Measurements from ENCODE around the gene CD8B2.
"Not testable (repeated sequence)": the region's sequence is repeated elsewhere in the genome, so short reads cannot be mapped to it uniquely, and the experiment has no call there.

DNA sequence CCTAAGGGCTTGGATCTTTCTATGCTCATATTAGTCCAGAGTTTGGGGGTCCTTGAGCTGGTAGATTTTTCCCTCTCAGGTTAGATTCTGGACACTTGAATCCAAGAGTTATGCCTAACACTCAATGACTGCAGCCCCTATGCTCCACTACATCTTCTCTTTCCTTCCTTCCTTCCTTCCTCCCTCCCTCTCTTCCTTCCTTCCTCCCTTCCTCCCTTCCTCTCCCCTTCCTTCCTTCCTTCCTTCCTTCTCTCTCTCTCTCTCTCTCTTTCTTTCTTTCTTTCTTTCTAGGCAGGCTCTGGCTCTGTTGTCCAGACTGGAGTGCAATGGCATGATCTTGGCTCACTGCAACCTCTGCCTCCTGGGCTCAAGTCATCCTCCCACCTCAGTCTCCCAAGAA, 79.3 kb downstream of the CD8B2 start:
- TF ChIP-seq, protein P1, sequence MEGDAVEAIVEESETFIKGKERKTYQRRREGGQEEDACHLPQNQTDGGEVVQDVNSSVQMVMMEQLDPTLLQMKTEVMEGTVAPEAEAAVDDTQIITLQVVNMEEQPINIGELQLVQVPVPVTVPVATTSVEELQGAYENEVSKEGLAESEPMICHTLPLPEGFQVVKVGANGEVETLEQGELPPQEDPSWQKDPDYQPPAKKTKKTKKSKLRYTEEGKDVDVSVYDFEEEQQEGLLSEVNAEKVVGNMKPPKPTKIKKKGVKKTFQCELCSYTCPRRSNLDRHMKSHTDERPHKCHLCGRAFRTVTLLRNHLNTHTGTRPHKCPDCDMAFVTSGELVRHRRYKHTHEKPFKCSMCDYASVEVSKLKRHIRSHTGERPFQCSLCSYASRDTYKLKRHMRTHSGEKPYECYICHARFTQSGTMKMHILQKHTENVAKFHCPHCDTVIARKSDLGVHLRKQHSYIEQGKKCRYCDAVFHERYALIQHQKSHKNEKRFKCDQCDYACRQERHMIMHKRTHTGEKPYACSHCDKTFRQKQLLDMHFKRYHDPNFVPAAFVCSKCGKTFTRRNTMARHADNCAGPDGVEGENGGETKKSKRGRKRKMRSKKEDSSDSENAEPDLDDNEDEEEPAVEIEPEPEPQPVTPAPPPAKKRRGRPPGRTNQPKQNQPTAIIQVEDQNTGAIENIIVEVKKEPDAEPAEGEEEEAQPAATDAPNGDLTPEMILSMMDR (IDR thresholded peaks at IDR 0.05), result not testable (repeated sequence)
- TF ChIP-seq POLR2AphosphoS5 (IDR thresholded peaks at IDR 0.05; ENCODE audit: low read depth, low read length), result not testable (repeated sequence)
- TF ChIP-seq, protein P2, sequence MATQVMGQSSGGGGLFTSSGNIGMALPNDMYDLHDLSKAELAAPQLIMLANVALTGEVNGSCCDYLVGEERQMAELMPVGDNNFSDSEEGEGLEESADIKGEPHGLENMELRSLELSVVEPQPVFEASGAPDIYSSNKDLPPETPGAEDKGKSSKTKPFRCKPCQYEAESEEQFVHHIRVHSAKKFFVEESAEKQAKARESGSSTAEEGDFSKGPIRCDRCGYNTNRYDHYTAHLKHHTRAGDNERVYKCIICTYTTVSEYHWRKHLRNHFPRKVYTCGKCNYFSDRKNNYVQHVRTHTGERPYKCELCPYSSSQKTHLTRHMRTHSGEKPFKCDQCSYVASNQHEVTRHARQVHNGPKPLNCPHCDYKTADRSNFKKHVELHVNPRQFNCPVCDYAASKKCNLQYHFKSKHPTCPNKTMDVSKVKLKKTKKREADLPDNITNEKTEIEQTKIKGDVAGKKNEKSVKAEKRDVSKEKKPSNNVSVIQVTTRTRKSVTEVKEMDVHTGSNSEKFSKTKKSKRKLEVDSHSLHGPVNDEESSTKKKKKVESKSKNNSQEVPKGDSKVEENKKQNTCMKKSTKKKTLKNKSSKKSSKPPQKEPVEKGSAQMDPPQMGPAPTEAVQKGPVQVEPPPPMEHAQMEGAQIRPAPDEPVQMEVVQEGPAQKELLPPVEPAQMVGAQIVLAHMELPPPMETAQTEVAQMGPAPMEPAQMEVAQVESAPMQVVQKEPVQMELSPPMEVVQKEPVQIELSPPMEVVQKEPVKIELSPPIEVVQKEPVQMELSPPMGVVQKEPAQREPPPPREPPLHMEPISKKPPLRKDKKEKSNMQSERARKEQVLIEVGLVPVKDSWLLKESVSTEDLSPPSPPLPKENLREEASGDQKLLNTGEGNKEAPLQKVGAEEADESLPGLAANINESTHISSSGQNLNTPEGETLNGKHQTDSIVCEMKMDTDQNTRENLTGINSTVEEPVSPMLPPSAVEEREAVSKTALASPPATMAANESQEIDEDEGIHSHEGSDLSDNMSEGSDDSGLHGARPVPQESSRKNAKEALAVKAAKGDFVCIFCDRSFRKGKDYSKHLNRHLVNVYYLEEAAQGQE (IDR thresholded peaks at IDR 0.05; ENCODE audit: insufficient read depth in 1 of 2, low read depth in 2 of 2, low read length in 1 of 2), result not testable (repeated sequence)

All from Panc1 (cell line).